ENCODE measurements around the gene COL2A1.

The COL2A1 gene

GRCh38 chr12:47944685-47945340, 59.5 kb downstream of the COL2A1 start:
- H2AFZ ChIP-seq (ENCODE audit: low read depth, low read length): no peak overlapping the region
- no peaks in the 10 kb centered on the region for H3K4me1 ChIP-seq (ENCODE audit: insufficient read depth, low read length)
- H3K27me3 ChIP-seq (ENCODE audit: insufficient read depth, low read length): peaks cover 23% of the 10 kb centered on the region
- no peaks in the 10 kb centered on the region for H3K9me3 ChIP-seq (ENCODE audit: low read length)
- no peaks in the 10 kb centered on the region for H3K36me3 ChIP-seq (ENCODE audit: insufficient read depth, low read length)
- no peak overlapping the region for H3K4me3 ChIP-seq (ENCODE audit: low read length)

GRCh38 chr12:47943623-47944340, 60.5 kb downstream of the COL2A1 start:
- peaks cover 23% of the 10 kb centered on the region for H3K27me3 ChIP-seq (ENCODE audit: insufficient read depth, low read length)
- H3K4me1 ChIP-seq (ENCODE audit: insufficient read depth, low read length): no peaks in the 10 kb centered on the region
- no peak overlapping the region for H3K4me3 ChIP-seq (ENCODE audit: low read length)
- no peaks in the 10 kb centered on the region for H3K9me3 ChIP-seq (ENCODE audit: low read length)
- no peak overlapping the region for H2AFZ ChIP-seq (ENCODE audit: low read depth, low read length)
- H3K36me3 ChIP-seq (ENCODE audit: insufficient read depth, low read length): no peaks in the 10 kb centered on the region

- Histone ChIP-seq H3K9me3 (ENCODE audit: low read length) (no peaks in the 10 kb centered on the region), H3K4me1 (ENCODE audit: insufficient read depth, low read length) (no peaks in the 10 kb centered on the region), H3K27me3 (ENCODE audit: insufficient read depth, low read length) (peaks cover 23% of the 10 kb centered on the region), H2AFZ (ENCODE audit: low read depth, low read length) (no peak overlapping the region), H3K36me3 (ENCODE audit: insufficient read depth, low read length) (no peaks in the 10 kb centered on the region), H3K4me3 (ENCODE audit: low read length) (no peak overlapping the region)
These were observed 61.6 kb downstream of the COL2A1 start for GRCh38 chr12:47942614-47943225.

GRCh38 chr12:47941871-47942613, 62.2 kb downstream of the COL2A1 start:
- Histone ChIP-seq H3K4me1 (ENCODE audit: insufficient read depth, low read length) (no peaks in the 10 kb centered on the region), H2AFZ (ENCODE audit: low read depth, low read length) (no peak overlapping the region), H3K4me3 (ENCODE audit: low read length) (no peak overlapping the region), H3K36me3 (ENCODE audit: insufficient read depth, low read length) (no peaks in the 10 kb centered on the region), H3K27me3 (ENCODE audit: insufficient read depth, low read length) (peaks cover 20% of the 10 kb centered on the region), H3K9me3 (ENCODE audit: low read length) (no peaks in the 10 kb centered on the region)

GRCh38 chr12:47941475-47941780, 62.8 kb downstream of the COL2A1 start:
- peaks cover 17% of the 10 kb centered on the region for H3K27me3 ChIP-seq (ENCODE audit: insufficient read depth, low read length)
- H3K36me3 ChIP-seq (ENCODE audit: insufficient read depth, low read length): no peaks in the 10 kb centered on the region
- no peaks in the 10 kb centered on the region for H3K4me1 ChIP-seq (ENCODE audit: insufficient read depth, low read length)
- H2AFZ ChIP-seq (ENCODE audit: low read depth, low read length): no peak overlapping the region
- H3K4me3 ChIP-seq (ENCODE audit: low read length): no peak overlapping the region
- no peaks in the 10 kb centered on the region for H3K9me3 ChIP-seq (ENCODE audit: low read length)

GRCh38 chr12:47940773-47941474, 63.4 kb downstream of the COL2A1 start:
- Histone ChIP-seq H3K4me3 (ENCODE audit: low read length) (no peak overlapping the region), H3K9me3 (ENCODE audit: low read length) (no peaks in the 10 kb centered on the region), H2AFZ (ENCODE audit: low read depth, low read length) (no peak overlapping the region), H3K36me3 (ENCODE audit: insufficient read depth, low read length) (no peaks in the 10 kb centered on the region), H3K4me1 (ENCODE audit: insufficient read depth, low read length) (no peaks in the 10 kb centered on the region), H3K27me3 (ENCODE audit: insufficient read depth, low read length) (peaks cover 16% of the 10 kb centered on the region)

GRCh38 chr12:47939009-47939601, 65.2 kb downstream of the COL2A1 start:
- H2AFZ ChIP-seq (ENCODE audit: low read depth, low read length): no peak overlapping the region
- no peaks in the 10 kb centered on the region for H3K9me3 ChIP-seq (ENCODE audit: low read length)
- H3K27me3 ChIP-seq (ENCODE audit: insufficient read depth, low read length): peaks cover 9% of the 10 kb centered on the region
- H3K4me1 ChIP-seq (ENCODE audit: insufficient read depth, low read length): peaks cover 2% of the 10 kb centered on the region
- H3K36me3 ChIP-seq (ENCODE audit: insufficient read depth, low read length): no peaks in the 10 kb centered on the region
- H3K4me3 ChIP-seq (ENCODE audit: low read length): no peak overlapping the region

GRCh38 chr12:47938594-47938993, 65.7 kb downstream of the COL2A1 start:
- H2AFZ ChIP-seq (ENCODE audit: low read depth, low read length): no peak overlapping the region
- H3K4me3 ChIP-seq (ENCODE audit: low read length): no peak overlapping the region
- no peaks in the 10 kb centered on the region for H3K9me3 ChIP-seq (ENCODE audit: low read length)
- peaks cover 2% of the 10 kb centered on the region for H3K4me1 ChIP-seq (ENCODE audit: insufficient read depth, low read length)
- no peaks in the 10 kb centered on the region for H3K36me3 ChIP-seq (ENCODE audit: insufficient read depth, low read length)
- H3K27me3 ChIP-seq (ENCODE audit: insufficient read depth, low read length): peaks cover 8% of the 10 kb centered on the region

- no peak overlapping the region for H3K4me3 ChIP-seq (ENCODE audit: low read length)
- H2AFZ ChIP-seq (ENCODE audit: low read depth, low read length): no peak overlapping the region
- H3K9me3 ChIP-seq (ENCODE audit: low read length): no peaks in the 10 kb centered on the region
- peaks cover 4% of the 10 kb centered on the region for H3K27me3 ChIP-seq (ENCODE audit: insufficient read depth, low read length)
- H3K4me1 ChIP-seq (ENCODE audit: insufficient read depth, low read length): peaks cover 2% of the 10 kb centered on the region
- no peaks in the 10 kb centered on the region for H3K36me3 ChIP-seq (ENCODE audit: insufficient read depth, low read length)
These were observed 66.2 kb downstream of the COL2A1 start for GRCh38 chr12:47938093-47938492.

- no peaks in the 10 kb centered on the region for H3K36me3 ChIP-seq (ENCODE audit: insufficient read depth, low read length)
- H3K4me1 ChIP-seq (ENCODE audit: insufficient read depth, low read length): peaks cover 2% of the 10 kb centered on the region
- no peak overlapping the region for H3K4me3 ChIP-seq (ENCODE audit: low read length)
- peaks cover 5% of the 10 kb centered on the region for H3K27me3 ChIP-seq (ENCODE audit: insufficient read depth, low read length)
- H2AFZ ChIP-seq (ENCODE audit: low read depth, low read length): no peak overlapping the region
- no peaks in the 10 kb centered on the region for H3K9me3 ChIP-seq (ENCODE audit: low read length)
These were observed 69.1 kb downstream of the COL2A1 start for GRCh38 chr12:47935184-47935583.

- no peaks in the 10 kb centered on the region for H3K36me3 ChIP-seq (ENCODE audit: insufficient read depth, low read length)
- no peaks in the 10 kb centered on the region for H3K9me3 ChIP-seq (ENCODE audit: low read length)
- peaks cover 2% of the 10 kb centered on the region for H3K4me1 ChIP-seq (ENCODE audit: insufficient read depth, low read length)
- peaks cover 34% of the 10 kb centered on the region for H3K27me3 ChIP-seq (ENCODE audit: insufficient read depth, low read length)
- no peak overlapping the region for H3K4me3 ChIP-seq (ENCODE audit: low read length)
- H2AFZ ChIP-seq (ENCODE audit: low read depth, low read length): no peak overlapping the region
These were observed 73.1 kb downstream of the COL2A1 start for GRCh38 chr12:47931187-47931586.

GRCh38 chr12:47930634-47931033, 73.6 kb downstream of the COL2A1 start:
- peaks cover 2% of the 10 kb centered on the region for H3K4me1 ChIP-seq (ENCODE audit: insufficient read depth, low read length)
- H3K4me3 ChIP-seq (ENCODE audit: low read length): no peak overlapping the region
- H3K36me3 ChIP-seq (ENCODE audit: insufficient read depth, low read length): no peaks in the 10 kb centered on the region
- H3K27me3 ChIP-seq (ENCODE audit: insufficient read depth, low read length): peaks cover 36% of the 10 kb centered on the region
- H2AFZ ChIP-seq (ENCODE audit: low read depth, low read length): no peak overlapping the region
- H3K9me3 ChIP-seq (ENCODE audit: low read length): no peaks in the 10 kb centered on the region
